ENCODE data around the gene CDH15. TPM values are rescaled to one million over a fixed set of nuclear protein-coding genes. Genes with fewer than 3 reads are reported as not detected.

Gene CDH15
- total and polyA plus RNA-seq, 9 donors: 0.10 to 0.45 (median 0.30) TPM; not detected in 5

- Histone ChIP-seq H3K4me1 (ENCODE audit: insufficient read depth) (peaks cover 2% of the 10 kb centered on the region), H3K27ac (peak within 1 kb of the TSS; percentile 77 to 96), H3K4me3 (peak within 1 kb of the TSS; percentile 99), H3K9me3 (no peaks in the 10 kb centered on the region), H3K36me3 (no peaks in the 10 kb centered on the region), H3K27me3 (no peaks in the 10 kb centered on the region)
- 0 to 1% (median 0%) methylated on average over 62 to 91 of the region's 91 CpGs for WGBS, 3 donors
- DNase-seq: peak; percentile 77 to 88 (median 82)
- intact Hi-C loops (cut with DNase I): loop anchor here (5.0 to 10.0 kb wide), 5 partner anchors 273 to 483 kb away; no protein-coding TSS in a partner anchor
- TF ChIP-seq EP300 (IDR thresholded peaks at IDR 0.05) (no peak), CTCF (IDR thresholded peaks at IDR 0.05) (peak in 1 of 3 donors; percentile 30), POLR2A (IDR thresholded peaks at IDR 0.05) (peak; percentile 80)
Observed at GRCh38 chr16:89217388-89218191, 46.0 kb downstream of the CDH15 start, which contains the start of gene ZNF778. ZNF778 (plus strand) TSS chr16:89217703; CDS start chr16:89221128, 3,425 bp downstream.

GRCh38 chr16:89219365-89219764 is 47.8 kb downstream of the CDH15 start:
- no peaks in the 10 kb centered on the region for H3K36me3 ChIP-seq
- intact Hi-C loops (cut with DNase I): loop anchor here (5.0 to 10.0 kb wide), 5 partner anchors 275 to 485 kb away; no protein-coding TSS in a partner anchor
- H3K27ac ChIP-seq: no peak overlapping the region
- H3K27me3 ChIP-seq: no peaks in the 10 kb centered on the region
- H3K4me1 ChIP-seq (ENCODE audit: insufficient read depth): peaks cover 2% of the 10 kb centered on the region
- WGBS, 3 donors: 67 to 74% (median 73%) methylated on average over 5 of the region's 5 CpGs
- TF ChIP-seq POLR2A (IDR thresholded peaks at IDR 0.05): no peak
- TF ChIP-seq CTCF (IDR thresholded peaks at IDR 0.05): no peak
- no peak for TF ChIP-seq EP300 (IDR thresholded peaks at IDR 0.05)
- no peak overlapping the region for H3K4me3 ChIP-seq
- DNase-seq: peak in 1 of 5 donors; percentile 17
- no peaks in the 10 kb centered on the region for H3K9me3 ChIP-seq

- Histone ChIP-seq H3K27ac (no peak overlapping the region), H3K4me1 (ENCODE audit: insufficient read depth) (no peaks in the 10 kb centered on the region), H3K27me3 (no peaks in the 10 kb centered on the region), H3K9me3 (no peaks in the 10 kb centered on the region), H3K36me3 (no peaks in the 10 kb centered on the region), H3K4me3 (no peak overlapping the region)
- 87 to 92% (median 92%) methylated on average over 3 of the region's 3 CpGs for WGBS, 3 donors
- DNase-seq: no peak
- TF ChIP-seq EP300 (IDR thresholded peaks at IDR 0.05) (no peak), POLR2A (IDR thresholded peaks at IDR 0.05) (no peak), CTCF (IDR thresholded peaks at IDR 0.05) (no peak)
- intact Hi-C loops (cut with DNase I): no loop called here
Observed at GRCh38 chr16:89221604-89222003, 50.1 kb downstream of the CDH15 start.

- H3K36me3 ChIP-seq: no peaks in the 10 kb centered on the region
Observed at GRCh38 chr16:89222931-89223330, 51.4 kb downstream of the CDH15 start.

More at GRCh38 chr16:89222931-89223330, 51.4 kb downstream of the CDH15 start:
- Histone ChIP-seq H3K9me3 (no peaks in the 10 kb centered on the region), H3K27me3 (no peaks in the 10 kb centered on the region), H3K4me1 (ENCODE audit: insufficient read depth) (no peaks in the 10 kb centered on the region), H3K27ac (no peak overlapping the region), H3K4me3 (no peak overlapping the region)
- TF ChIP-seq CTCF (IDR thresholded peaks at IDR 0.05): no peak
- DNase-seq: peak in 1 of 5 donors; percentile 24
- intact Hi-C loops (cut with DNase I): no loop called here
- WGBS, 3 donors: 89 to 90% (median 89%) methylated on average over 21 of the region's 21 CpGs

All from ovary (tissue), 9 donors.